ENCODE data around the gene LCE3E.
"Not testable (repeated sequence)": the region's sequence is repeated elsewhere in the genome, so short reads cannot be mapped to it uniquely, and the experiment has no call there.

LCE3E gene

GRCh38 chr1:152548358-152548757, 18.2 kb downstream of the LCE3E start:
- H3K36me3 ChIP-seq (ENCODE audit: control insufficient read depth in 2 of 2, insufficient read depth in 2 of 2, low read length in 2 of 2); H3K27me3 ChIP-seq (ENCODE audit: control insufficient read depth in 1 of 2, insufficient read depth in 2 of 2, low read length in 2 of 2); H3K27ac ChIP-seq (ENCODE audit: low read length); H3K4me1 ChIP-seq (ENCODE audit: control insufficient read depth, insufficient read depth, low read length); H3K9ac ChIP-seq (ENCODE audit: low read length in 2 of 2); H3K4me3 ChIP-seq (ENCODE audit: low read length in 2 of 2); H3K9me3 ChIP-seq (ENCODE audit: control insufficient read depth in 2 of 2, low read length in 2 of 2): not testable (repeated sequence)

GRCh38 chr1:152546704-152547103, 19.9 kb downstream of the LCE3E start:
- Histone ChIP-seq H3K27me3 (ENCODE audit: control insufficient read depth in 1 of 2, insufficient read depth in 2 of 2, low read length in 2 of 2) (no peaks in the 10 kb centered on the region), H3K36me3 (ENCODE audit: control insufficient read depth in 2 of 2, insufficient read depth in 2 of 2, low read length in 2 of 2) (no peaks in the 10 kb centered on the region), H3K9me3 (ENCODE audit: control insufficient read depth in 2 of 2, low read length in 2 of 2) (no peaks in the 10 kb centered on the region), H3K4me3 (ENCODE audit: low read length in 2 of 2) (no peak overlapping the region), H3K9ac (ENCODE audit: low read length in 2 of 2) (no peak overlapping the region), H3K4me1 (ENCODE audit: control insufficient read depth, insufficient read depth, low read length) (no peaks in the 10 kb centered on the region), H3K27ac (ENCODE audit: low read length) (no peak overlapping the region)

GRCh38 chr1:152543820-152544219, 22.8 kb downstream of the LCE3E start:
- Histone ChIP-seq H3K4me3 (ENCODE audit: low read length in 2 of 2) (no peak overlapping the region), H3K27me3 (ENCODE audit: control insufficient read depth in 1 of 2, insufficient read depth in 2 of 2, low read length in 2 of 2) (no peaks in the 10 kb centered on the region), H3K9ac (ENCODE audit: low read length in 2 of 2) (no peak overlapping the region), H3K27ac (ENCODE audit: low read length) (no peak overlapping the region), H3K36me3 (ENCODE audit: control insufficient read depth in 2 of 2, insufficient read depth in 2 of 2, low read length in 2 of 2) (no peaks in the 10 kb centered on the region), H3K4me1 (ENCODE audit: control insufficient read depth, insufficient read depth, low read length) (no peaks in the 10 kb centered on the region), H3K9me3 (ENCODE audit: control insufficient read depth in 2 of 2, low read length in 2 of 2) (peaks cover 0 to 2% of the 10 kb centered on the region in 2 donors)

DNA sequence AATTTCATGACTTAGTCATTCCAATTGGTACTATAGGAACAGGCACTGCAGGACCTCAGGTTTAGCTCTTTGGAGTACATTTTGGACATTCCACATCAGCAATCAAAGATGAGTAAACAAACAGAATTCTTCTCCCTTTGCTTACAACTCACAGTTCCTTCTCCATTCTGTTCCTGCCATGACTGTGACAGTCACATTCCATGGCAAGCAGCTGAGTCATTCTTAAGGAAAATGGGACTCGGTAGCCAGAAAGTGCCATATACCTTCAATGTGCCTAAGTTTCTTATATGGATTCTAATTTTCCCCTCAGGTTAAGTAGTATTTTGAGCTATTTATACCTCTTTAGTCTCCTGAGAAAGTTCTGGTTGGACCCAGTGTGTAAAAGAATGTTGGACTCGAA, 26.7 kb downstream of the LCE3E start:
- no peaks in the 10 kb centered on the region for H3K36me3 ChIP-seq (ENCODE audit: control insufficient read depth in 2 of 2, insufficient read depth in 2 of 2, low read length in 2 of 2)
- no peak overlapping the region for H3K4me3 ChIP-seq (ENCODE audit: low read length in 2 of 2)
- H3K27me3 ChIP-seq (ENCODE audit: control insufficient read depth in 1 of 2, insufficient read depth in 2 of 2, low read length in 2 of 2): no peaks in the 10 kb centered on the region
- no peak overlapping the region for H3K9ac ChIP-seq (ENCODE audit: low read length in 2 of 2)
- H3K9me3 ChIP-seq (ENCODE audit: control insufficient read depth in 2 of 2, low read length in 2 of 2): peaks cover 0 to 2% of the 10 kb centered on the region in 2 donors
- no peak overlapping the region for H3K27ac ChIP-seq (ENCODE audit: low read length)
- H3K4me1 ChIP-seq (ENCODE audit: control insufficient read depth, insufficient read depth, low read length): no peaks in the 10 kb centered on the region

DNA sequence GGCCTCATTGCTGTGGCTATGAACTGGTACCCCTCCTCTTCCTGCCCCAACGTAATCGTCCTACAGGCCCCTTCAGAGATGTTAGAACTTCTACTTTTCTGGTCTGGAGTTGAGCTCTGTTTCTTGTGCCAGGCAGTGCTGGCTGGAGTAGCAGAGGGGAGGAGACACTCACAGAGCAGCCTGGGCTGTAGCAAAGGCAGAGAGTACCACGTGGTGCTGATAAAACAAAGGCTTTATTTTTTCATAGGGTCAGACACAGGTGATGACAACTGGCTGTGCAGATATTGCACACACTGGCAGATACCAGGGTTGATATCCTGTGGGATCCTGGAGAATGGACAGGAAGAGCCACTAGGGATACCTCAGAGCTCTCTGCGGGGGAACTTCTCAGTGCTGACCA, 29.1 kb downstream of the LCE3E start:
- peaks cover 2 to 3% of the 10 kb centered on the region in 2 donors for H3K9me3 ChIP-seq (ENCODE audit: control insufficient read depth in 2 of 2, low read length in 2 of 2)
- H3K27ac ChIP-seq (ENCODE audit: low read length): no peak overlapping the region
- H3K4me1 ChIP-seq (ENCODE audit: control insufficient read depth, insufficient read depth, low read length): no peaks in the 10 kb centered on the region
- H3K27me3 ChIP-seq (ENCODE audit: control insufficient read depth in 1 of 2, insufficient read depth in 2 of 2, low read length in 2 of 2): no peaks in the 10 kb centered on the region
- H3K4me3 ChIP-seq (ENCODE audit: low read length in 2 of 2): no peak overlapping the region
- H3K36me3 ChIP-seq (ENCODE audit: control insufficient read depth in 2 of 2, insufficient read depth in 2 of 2, low read length in 2 of 2): no peaks in the 10 kb centered on the region
- no peak overlapping the region for H3K9ac ChIP-seq (ENCODE audit: low read length in 2 of 2)

DNA sequence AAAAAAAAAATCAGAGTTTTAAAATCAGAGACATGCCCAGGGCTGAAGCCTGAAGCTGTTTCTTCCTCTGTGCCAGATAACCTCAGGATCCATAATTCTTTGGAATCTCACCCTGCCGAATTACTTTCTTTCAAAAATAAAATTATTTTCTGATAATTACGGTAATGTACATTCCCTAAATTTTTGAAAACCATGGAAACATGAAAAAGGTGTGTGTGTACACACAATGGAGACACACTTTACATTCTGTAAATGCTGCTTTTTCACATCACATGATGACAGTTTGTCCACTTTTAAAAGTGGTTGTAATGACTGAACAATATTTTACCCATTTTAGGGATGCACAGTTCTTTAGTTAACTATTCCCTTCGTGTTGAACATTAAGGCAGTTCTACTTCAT, 30.8 kb downstream of the LCE3E start:
- Histone ChIP-seq H3K27ac (ENCODE audit: low read length) (no peak overlapping the region), H3K9me3 (ENCODE audit: control insufficient read depth in 2 of 2, low read length in 2 of 2) (peaks cover 4 to 7% of the 10 kb centered on the region in 2 donors), H3K9ac (ENCODE audit: low read length in 2 of 2) (no peak overlapping the region), H3K4me1 (ENCODE audit: control insufficient read depth, insufficient read depth, low read length) (no peaks in the 10 kb centered on the region), H3K36me3 (ENCODE audit: control insufficient read depth in 2 of 2, insufficient read depth in 2 of 2, low read length in 2 of 2) (no peaks in the 10 kb centered on the region), H3K4me3 (ENCODE audit: low read length in 2 of 2) (no peak overlapping the region), H3K27me3 (ENCODE audit: control insufficient read depth in 1 of 2, insufficient read depth in 2 of 2, low read length in 2 of 2) (no peaks in the 10 kb centered on the region)

DNA sequence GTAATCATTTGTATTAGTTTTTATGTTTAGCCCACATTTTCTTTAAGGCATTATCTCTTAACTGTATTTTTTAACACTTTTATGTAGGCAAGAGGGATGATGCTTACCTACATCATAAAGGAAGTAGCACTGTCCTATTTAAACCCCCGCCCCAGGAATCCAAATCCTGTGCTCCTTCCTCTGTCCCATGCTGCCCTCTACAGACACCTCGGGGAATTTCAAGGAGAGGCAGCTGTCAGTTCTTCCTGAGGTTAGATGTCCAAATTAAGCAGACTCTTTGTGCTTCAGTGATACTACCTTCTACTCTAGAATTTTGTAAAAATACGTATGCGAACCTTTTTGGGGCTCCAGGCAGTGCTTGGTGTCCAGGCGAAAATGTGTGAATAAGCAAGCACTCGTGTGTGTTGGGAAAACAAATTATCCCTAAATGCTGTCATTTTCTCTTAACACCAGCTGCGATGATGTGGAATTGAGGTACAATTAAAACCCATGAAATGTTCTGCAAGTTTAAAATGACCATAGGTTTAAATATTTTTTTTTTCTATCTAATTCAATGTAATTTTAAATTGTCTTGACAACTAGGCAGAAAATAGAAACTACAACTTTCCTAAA, 33.1 kb downstream of the LCE3E start:
- Histone ChIP-seq H3K4me1 (ENCODE audit: control insufficient read depth, insufficient read depth, low read length) (no peaks in the 10 kb centered on the region), H3K36me3 (ENCODE audit: control insufficient read depth in 2 of 2, insufficient read depth in 2 of 2, low read length in 2 of 2) (no peaks in the 10 kb centered on the region), H3K9ac (ENCODE audit: low read length in 2 of 2) (no peak overlapping the region), H3K27ac (ENCODE audit: low read length) (no peak overlapping the region), H3K4me3 (ENCODE audit: low read length in 2 of 2) (no peak overlapping the region), H3K9me3 (ENCODE audit: control insufficient read depth in 2 of 2, low read length in 2 of 2) (peaks cover 2 to 7% of the 10 kb centered on the region in 2 donors), H3K27me3 (ENCODE audit: control insufficient read depth in 1 of 2, insufficient read depth in 2 of 2, low read length in 2 of 2) (no peaks in the 10 kb centered on the region)

DNA sequence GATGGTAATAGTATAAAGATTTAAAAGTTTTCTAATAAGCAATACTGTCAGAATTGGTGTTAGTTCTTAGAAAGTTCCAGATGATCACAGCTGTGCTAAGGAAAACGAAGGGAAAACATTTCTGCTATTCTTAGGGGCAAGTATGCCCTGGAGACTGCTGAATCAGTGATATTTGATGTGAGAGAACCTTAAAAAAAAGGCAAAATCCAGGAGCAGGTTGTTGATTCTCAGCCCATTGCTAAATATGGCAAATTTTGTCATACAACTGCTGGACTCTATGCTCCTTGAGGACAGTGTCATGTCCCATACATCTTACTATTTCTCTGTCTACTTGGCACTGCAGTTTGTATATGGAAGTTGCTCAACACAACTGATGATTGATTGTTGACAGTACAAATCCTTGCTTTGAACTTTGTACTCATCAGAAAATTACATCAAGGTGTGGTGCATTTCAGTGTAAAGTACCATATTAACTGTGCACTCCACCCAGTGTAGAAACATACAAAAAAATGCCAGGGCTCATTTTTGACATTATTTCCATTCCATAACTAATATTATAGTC, 41.4 kb downstream of the LCE3E start:
- Histone ChIP-seq H3K27ac (ENCODE audit: low read length) (no peak overlapping the region), H3K4me1 (ENCODE audit: control insufficient read depth, insufficient read depth, low read length) (no peaks in the 10 kb centered on the region), H3K4me3 (ENCODE audit: low read length in 2 of 2) (no peak overlapping the region), H3K36me3 (ENCODE audit: control insufficient read depth in 2 of 2, insufficient read depth in 2 of 2, low read length in 2 of 2) (no peaks in the 10 kb centered on the region), H3K9ac (ENCODE audit: low read length in 2 of 2) (no peak overlapping the region), H3K9me3 (ENCODE audit: control insufficient read depth in 2 of 2, low read length in 2 of 2) (peaks cover 0 to 2% of the 10 kb centered on the region in 2 donors), H3K27me3 (ENCODE audit: control insufficient read depth in 1 of 2, insufficient read depth in 2 of 2, low read length in 2 of 2) (peaks cover 0 to 2% of the 10 kb centered on the region in 2 donors)

- H3K27ac ChIP-seq (ENCODE audit: low read length): no peak overlapping the region
- H3K4me1 ChIP-seq (ENCODE audit: control insufficient read depth, insufficient read depth, low read length): no peaks in the 10 kb centered on the region
- no peaks in the 10 kb centered on the region for H3K36me3 ChIP-seq (ENCODE audit: control insufficient read depth in 2 of 2, insufficient read depth in 2 of 2, low read length in 2 of 2)
- H3K4me3 ChIP-seq (ENCODE audit: low read length in 2 of 2): no peak overlapping the region
- peaks cover 8 to 16% of the 10 kb centered on the region in 2 donors for H3K27me3 ChIP-seq (ENCODE audit: control insufficient read depth in 1 of 2, insufficient read depth in 2 of 2, low read length in 2 of 2)
- peaks cover 0 to 2% of the 10 kb centered on the region in 2 donors for H3K9me3 ChIP-seq (ENCODE audit: control insufficient read depth in 2 of 2, low read length in 2 of 2)
- H3K9ac ChIP-seq (ENCODE audit: low read length in 2 of 2): no peak overlapping the region
Observed at GRCh38 chr1:152520561-152521090, 46.0 kb downstream of the LCE3E start.

GRCh38 chr1:152519851-152520250, 46.7 kb downstream of the LCE3E start:
- Histone ChIP-seq H3K27ac (ENCODE audit: low read length) (no peak overlapping the region), H3K36me3 (ENCODE audit: control insufficient read depth in 2 of 2, insufficient read depth in 2 of 2, low read length in 2 of 2) (no peaks in the 10 kb centered on the region), H3K4me3 (ENCODE audit: low read length in 2 of 2) (no peak overlapping the region), H3K9ac (ENCODE audit: low read length in 2 of 2) (no peak overlapping the region), H3K9me3 (ENCODE audit: control insufficient read depth in 2 of 2, low read length in 2 of 2) (peaks cover 0 to 2% of the 10 kb centered on the region in 2 donors), H3K4me1 (ENCODE audit: control insufficient read depth, insufficient read depth, low read length) (no peaks in the 10 kb centered on the region), H3K27me3 (ENCODE audit: control insufficient read depth in 1 of 2, insufficient read depth in 2 of 2, low read length in 2 of 2) (peaks cover 12 to 18% of the 10 kb centered on the region in 2 donors)

DNA sequence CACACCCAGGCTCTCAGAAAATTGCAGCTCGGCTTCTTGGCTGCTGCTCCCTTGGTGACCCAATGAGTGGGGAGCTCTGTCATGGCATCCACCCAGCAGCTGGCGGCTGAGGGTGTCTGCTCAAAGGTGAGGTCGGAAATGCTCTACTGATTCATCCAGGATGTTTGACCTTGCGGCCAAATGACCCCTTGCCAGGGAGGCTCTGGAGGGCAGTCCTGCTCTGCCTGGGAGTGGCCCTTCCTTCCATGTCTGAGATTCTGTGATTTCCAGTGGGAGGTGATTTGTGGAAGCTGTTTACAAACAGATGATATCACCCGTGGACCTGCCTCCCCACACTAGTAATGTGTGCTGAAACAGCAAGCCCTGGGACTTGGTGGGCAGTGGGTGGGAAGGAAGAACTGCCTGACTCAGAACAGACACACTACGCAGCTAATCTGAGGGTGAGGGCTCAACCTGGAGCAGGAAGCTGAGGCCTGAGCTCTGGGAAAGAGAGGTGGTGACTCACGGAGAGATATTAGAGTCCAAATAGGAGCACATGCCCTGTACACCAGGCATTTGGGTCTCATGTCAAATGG, 49.3 kb downstream of the LCE3E start:
- no peak overlapping the region for H3K27ac ChIP-seq (ENCODE audit: low read length)
- peaks cover 30 to 33% of the 10 kb centered on the region in 2 donors for H3K27me3 ChIP-seq (ENCODE audit: control insufficient read depth in 1 of 2, insufficient read depth in 2 of 2, low read length in 2 of 2)
- no peak overlapping the region for H3K9ac ChIP-seq (ENCODE audit: low read length in 2 of 2)
- no peaks in the 10 kb centered on the region for H3K36me3 ChIP-seq (ENCODE audit: control insufficient read depth in 2 of 2, insufficient read depth in 2 of 2, low read length in 2 of 2)
- H3K9me3 ChIP-seq (ENCODE audit: control insufficient read depth in 2 of 2, low read length in 2 of 2): peaks cover 0 to 2% of the 10 kb centered on the region in 2 donors
- no peak overlapping the region for H3K4me3 ChIP-seq (ENCODE audit: low read length in 2 of 2)
- H3K4me1 ChIP-seq (ENCODE audit: control insufficient read depth, insufficient read depth, low read length): no peaks in the 10 kb centered on the region

All from stomach smooth muscle (tissue), 2 donors.